Epithelial cell of esophagus (primary cell): ENCODE results near the gene TUFM.
"Not testable (repeated sequence)": the region's sequence is repeated elsewhere in the genome, so short reads cannot be mapped to it uniquely, and the experiment has no call there.

Experiments used
- DNase-seq: peaks from one replicate; pipeline ENCODE4 v3.0.0; 2010; ENCODE audit warnings: low read depth
- H3K4me3 ChIP-seq: 2 replicates; pipeline ENCODE4 v1.5.1; 2011; ENCODE audit warnings: mild to moderate bottlenecking, low read length, control low read depth
- TF ChIP-seq, protein P1 (sequence below): IDR thresholded peaks from 2 replicates; pipeline ENCODE4 v1.5.1; 2011; ENCODE audit warnings: low read depth, mild to moderate bottlenecking, low read length, control low read depth, inconsistent platforms; ENCODE audit not compliant: insufficient read depth; ENCODE audit errors: missing control alignments

Gene TUFM

DNA sequence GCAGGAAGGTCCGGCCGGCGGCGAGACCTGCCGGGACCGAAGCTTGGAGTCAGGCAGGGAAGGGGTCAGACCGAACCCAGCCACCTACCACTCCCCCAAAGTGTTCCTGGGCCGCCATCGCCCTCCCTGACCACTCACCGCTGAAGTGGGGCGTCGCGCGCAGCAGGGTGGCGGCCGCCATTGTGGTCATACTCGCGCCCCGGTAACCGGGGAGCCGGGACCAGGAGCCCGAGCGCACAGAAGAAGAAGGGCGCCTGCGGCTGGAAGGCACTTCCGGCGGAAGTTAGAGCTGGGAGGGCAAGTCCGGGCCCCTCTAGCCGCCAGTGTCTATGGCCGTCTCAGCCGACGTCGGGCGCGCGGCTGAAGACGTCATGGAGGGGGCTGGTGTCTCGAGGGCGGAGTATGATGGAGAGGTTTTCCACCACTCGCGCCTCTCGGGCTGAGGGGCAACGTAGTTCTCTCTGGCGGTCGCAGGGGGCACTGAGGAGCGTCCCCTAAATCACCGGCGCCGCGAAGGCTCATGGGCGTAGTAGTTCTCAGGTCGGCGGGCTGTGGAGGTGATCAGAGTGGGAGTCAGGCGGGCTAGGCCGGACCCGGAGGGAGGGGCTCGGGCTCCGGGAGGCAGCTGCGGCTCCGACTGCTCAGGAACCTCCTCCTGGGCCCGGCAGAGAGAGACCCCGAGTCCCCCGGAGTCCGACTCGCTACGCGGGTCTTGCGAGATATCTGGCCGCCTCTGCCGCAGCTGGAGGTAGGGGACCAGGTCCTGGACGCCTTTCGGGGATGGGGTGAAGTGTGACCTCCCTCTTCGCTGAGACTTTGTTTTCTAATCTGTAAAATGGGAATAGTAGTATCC, at the start of gene TUFM:
TSS of gene TUFM (minus strand) at position 269 of the 853 bp plus-strand sequence. CDS start at position 190, 79 bp downstream.
- DNase-seq, result peak; percentile 99
- peak within 1 kb of the TSS; percentile 98 for H3K4me3 ChIP-seq
- TF ChIP-seq, protein P1, sequence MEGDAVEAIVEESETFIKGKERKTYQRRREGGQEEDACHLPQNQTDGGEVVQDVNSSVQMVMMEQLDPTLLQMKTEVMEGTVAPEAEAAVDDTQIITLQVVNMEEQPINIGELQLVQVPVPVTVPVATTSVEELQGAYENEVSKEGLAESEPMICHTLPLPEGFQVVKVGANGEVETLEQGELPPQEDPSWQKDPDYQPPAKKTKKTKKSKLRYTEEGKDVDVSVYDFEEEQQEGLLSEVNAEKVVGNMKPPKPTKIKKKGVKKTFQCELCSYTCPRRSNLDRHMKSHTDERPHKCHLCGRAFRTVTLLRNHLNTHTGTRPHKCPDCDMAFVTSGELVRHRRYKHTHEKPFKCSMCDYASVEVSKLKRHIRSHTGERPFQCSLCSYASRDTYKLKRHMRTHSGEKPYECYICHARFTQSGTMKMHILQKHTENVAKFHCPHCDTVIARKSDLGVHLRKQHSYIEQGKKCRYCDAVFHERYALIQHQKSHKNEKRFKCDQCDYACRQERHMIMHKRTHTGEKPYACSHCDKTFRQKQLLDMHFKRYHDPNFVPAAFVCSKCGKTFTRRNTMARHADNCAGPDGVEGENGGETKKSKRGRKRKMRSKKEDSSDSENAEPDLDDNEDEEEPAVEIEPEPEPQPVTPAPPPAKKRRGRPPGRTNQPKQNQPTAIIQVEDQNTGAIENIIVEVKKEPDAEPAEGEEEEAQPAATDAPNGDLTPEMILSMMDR, result peak; percentile 45

DNA sequence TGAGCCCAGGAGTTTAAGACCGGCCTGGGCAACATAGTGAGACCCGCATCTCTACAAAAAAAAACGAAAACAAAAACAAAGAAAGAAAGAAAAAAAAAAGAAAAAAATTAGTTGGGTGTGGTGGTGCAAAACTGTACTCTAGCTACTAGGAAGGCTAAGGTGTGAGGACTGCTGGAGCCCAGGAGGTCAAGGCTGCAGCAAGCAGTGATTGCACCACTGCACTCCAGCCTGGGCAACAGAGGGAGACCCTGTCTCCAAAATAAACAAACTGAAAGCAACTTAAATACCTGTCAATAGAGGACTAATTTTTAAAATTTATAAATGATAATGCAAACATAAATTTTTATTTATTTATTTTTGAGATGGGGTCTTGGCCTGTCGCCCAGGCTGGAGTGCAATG, 49.5 kb upstream of the TUFM start:
- no peak for DNase-seq
- TF ChIP-seq, protein P1, result no peak
- H3K4me3 ChIP-seq, result no peak overlapping the region

DNA sequence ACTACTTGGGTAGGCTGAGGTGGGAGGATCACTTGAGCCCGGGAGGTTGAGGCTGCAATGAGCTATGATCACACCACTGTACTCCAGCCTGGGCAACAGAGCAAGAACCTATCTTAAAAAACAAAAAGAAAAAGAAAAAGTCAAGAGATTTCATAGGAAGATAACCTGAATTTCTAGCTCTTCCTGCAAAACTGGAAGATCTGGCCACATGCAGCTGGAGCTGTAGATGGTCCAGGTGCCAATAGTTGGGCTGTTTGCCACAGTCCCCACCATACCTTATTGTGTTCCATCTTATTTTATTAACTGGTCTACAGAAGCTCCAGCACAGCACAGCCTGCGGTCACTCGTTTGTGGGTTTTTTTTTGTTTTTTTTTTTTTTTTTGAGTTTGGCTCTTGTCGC, 47.1 kb upstream of the TUFM start:
- peak; percentile 35 for DNase-seq
- no peak overlapping the region for H3K4me3 ChIP-seq
- TF ChIP-seq, protein P1, result no peak

DNA sequence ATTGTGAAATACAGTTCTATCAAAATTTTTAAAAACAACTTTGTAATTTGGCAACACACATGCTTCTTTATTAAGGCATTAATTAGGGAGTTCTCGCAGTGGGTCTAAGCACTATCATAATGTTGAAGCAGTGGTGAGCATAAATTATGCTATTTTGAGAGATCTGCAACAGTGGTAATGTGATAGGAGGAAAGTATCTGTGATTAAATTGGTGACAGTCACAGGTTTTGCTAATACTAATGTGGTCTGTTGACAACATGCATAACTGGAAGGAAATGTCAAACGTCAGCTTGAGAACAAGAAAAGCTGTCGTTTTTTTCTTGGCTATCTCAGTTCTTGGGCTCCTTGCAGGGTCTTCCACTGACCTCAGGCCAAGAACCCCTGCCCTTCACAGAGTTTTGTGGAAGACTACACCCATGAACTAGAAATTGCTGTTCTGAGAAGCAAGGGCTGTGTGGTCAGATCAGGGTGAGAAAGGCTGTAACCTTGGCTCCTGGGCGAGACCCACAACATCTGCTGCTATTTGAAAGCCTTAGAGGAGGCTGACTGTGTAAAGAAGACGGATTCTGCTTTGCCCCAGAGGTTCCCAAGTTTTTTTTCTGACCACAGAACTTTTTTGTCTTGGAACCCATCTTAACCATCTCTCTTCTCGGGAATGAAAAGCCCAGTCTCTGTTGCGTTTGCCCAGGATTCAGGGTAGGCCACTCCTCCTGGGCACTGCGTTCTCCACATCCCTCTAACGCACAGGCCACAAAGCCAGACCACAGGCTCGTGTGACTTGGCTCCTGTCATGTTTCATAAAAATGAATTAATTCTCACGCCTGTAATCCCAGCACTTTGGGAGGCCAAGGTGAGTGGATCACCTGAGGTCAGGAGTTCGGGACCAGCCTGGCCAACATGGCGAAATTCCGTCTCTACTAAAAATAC, 46.1 kb upstream of the TUFM start:
- TF ChIP-seq, protein P1, result no peak
- DNase-seq, result no peak
- H3K4me3 ChIP-seq, result no peak overlapping the region

DNA sequence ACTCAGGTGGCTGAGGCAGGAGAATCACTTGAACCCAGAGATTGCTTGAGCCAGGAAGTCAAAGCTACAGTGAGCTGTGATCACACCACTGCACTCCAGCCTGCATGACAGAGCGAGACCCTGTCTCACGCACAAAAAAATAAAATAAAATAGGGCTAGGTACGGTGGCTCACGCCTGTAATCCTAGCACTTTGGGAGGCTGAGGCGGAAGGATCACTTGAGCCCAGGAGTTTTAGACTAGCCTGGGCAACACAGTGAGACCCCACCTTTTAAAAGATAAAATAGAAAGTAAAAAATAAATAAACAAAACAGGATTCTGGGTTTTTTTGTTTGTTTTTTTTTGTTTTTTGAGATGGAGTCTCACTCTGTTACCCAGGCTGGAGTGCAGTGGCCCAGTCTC, 44.2 kb upstream of the TUFM start:
- not testable (repeated sequence) for DNase-seq, H3K4me3 ChIP-seq

DNA sequence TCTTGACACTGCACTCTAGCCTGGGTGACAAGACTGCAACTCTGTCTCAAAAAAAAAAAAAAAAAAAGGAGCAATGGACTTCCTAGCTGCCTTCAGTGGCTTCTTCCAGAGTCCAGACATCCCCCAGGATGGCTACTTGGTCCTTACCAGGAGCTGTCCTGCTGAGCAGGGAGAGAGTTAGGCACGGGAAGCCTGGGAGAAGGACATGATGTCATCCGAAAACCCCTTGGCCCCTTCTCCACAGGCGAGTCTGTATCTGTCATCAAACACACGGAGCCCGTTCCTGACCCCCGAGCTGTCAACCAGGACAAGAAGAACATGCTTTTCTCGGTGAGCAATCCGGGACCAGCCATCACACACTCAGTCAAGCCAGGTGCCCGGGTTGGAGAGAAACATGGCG, 40.8 kb upstream of the TUFM start:
- TF ChIP-seq, protein P1, result no peak
- H3K4me3 ChIP-seq, result no peak overlapping the region
- no peak for DNase-seq

DNA sequence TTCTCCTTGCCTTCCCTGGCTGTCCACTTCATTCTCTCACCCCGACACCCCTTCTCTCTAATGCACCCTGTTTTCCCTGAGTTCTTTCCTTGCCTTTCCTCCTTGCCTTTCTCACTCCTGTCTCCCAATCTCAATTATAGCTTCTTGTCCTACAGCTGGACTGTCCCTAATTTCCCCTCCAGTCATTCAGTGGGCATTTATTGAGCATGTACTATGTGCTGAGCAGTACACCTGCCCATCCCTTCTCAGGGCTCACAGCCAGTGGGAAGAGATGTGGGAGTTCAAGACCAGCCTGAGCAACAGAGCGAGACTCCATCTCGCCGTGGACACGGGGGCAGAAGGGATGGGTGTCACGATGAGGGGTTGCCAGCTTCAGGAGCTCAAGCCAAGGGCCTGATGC, 37.9 kb upstream of the TUFM start:
- DNase-seq, result no peak
- TF ChIP-seq, protein P1, result no peak
- no peak overlapping the region for H3K4me3 ChIP-seq
